IPS-18c (cell line): ENCODE data around the gene SUN1.

Source experiments
- H3K4me3 ChIP-seq: 2 replicates; pipeline ENCODE4 v1.7.0; 2013; ENCODE audit warnings: low read depth, mild to moderate bottlenecking, low read length, moderate library complexity; ENCODE audit not compliant: insufficient read depth
- H3K9me3 ChIP-seq: one replicate; pipeline ENCODE4 v1.6.1; 2013; ENCODE audit warnings: mild to moderate bottlenecking, low read length, moderate library complexity; ENCODE audit not compliant: control insufficient read depth, insufficient read depth

Gene SUN1

DNA sequence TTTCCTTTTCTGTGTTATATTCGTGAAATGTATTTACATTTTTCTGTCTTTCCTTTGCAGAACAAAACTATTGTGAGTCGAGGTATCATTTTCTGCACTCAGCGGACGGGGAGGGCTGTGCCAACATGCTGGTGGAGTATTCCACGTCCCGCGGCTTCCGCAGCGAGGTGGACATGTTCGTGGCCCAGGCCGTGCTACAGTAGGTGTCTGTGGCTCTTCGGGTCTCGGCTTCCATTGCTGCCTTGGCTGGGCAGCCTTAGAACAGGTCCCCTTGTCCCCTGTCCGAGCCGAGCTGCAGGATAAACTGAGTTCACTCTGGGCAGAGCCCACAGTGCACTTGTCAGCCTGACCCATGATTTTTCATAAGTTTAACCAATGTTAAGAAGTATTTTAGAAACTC lies 58.6 kb downstream of the SUN1 start:
- H3K9me3 ChIP-seq = peaks cover 2% of the 10 kb centered on the region
- H3K4me3 ChIP-seq = no peak overlapping the region

DNA sequence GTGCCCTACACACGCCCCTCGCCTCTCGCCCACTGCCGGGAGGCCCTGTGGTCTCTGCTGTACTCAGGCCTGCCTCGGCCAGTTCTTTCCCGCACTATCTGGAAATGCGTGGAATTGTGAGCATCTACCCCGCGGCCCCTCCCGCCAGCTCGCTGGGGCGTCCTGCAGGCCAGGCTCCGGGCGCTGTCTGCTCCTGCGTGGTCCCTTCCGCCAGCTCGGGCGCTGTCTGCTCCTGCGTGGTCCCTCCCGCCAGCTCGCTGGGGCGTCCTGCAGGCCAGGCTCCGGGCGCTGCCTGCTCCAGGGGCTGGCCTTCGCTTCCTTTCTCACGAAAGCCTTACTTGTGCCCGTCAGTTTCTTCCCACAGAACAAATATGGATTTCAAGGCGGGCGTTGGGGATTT lies 59.0 kb downstream of the SUN1 start:
- Histone ChIP-seq H3K4me3 (no peak overlapping the region), H3K9me3 (peaks cover 2% of the 10 kb centered on the region)

DNA sequence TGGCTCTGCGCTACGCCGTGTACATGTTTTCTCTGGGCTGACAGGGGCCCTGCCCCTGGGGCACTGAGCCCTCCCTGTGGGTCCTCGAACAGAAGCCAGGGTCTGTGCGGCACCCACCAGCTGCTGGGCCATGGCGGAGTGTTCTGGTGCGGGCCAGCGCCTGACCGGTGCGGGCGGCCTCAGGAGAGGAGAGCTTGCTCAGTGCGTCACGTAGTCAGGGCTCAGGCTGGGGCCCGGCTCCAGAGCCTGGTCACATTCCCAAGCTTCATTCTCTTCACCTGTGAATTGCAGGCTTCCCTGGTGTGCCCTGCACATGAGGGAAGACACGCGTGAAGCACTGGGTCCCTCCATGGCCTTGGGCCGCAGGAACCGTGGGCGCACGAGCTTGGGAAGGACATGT lies 59.5 kb downstream of the SUN1 start:
- no peak overlapping the region for H3K4me3 ChIP-seq
- H3K9me3 ChIP-seq = peaks cover 2% of the 10 kb centered on the region

- no peak overlapping the region for H3K4me3 ChIP-seq
Observed at GRCh38 chr7:892648-893593, 60.6 kb downstream of the SUN1 start.

DNA sequence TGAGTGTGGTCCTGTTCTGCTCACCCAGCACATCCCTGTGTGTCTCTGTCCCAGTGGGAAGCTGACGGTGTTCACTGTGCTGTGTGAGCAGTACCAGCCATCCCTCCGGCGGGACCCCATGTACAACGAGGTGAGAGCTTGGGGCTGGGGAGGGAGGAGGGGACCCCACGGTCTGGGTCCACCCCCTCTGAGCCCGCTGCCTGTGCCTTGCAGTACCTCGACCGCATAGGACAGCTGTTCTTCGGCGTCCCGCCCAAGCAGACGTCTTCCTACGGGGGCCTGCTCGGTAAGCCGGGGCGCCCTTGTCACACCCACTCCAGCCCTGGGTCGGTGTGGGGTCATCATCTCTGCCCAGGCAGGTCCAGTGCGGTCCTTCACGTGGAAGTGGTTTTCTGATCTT lies 61.4 kb downstream of the SUN1 start:
- Histone ChIP-seq H3K4me3 (no peak overlapping the region), H3K9me3 (peaks cover 2% of the 10 kb centered on the region)

More at GRCh38 chr7:892648-893593, 60.6 kb downstream of the SUN1 start:
- peaks cover 2% of the 10 kb centered on the region for H3K9me3 ChIP-seq

DNA sequence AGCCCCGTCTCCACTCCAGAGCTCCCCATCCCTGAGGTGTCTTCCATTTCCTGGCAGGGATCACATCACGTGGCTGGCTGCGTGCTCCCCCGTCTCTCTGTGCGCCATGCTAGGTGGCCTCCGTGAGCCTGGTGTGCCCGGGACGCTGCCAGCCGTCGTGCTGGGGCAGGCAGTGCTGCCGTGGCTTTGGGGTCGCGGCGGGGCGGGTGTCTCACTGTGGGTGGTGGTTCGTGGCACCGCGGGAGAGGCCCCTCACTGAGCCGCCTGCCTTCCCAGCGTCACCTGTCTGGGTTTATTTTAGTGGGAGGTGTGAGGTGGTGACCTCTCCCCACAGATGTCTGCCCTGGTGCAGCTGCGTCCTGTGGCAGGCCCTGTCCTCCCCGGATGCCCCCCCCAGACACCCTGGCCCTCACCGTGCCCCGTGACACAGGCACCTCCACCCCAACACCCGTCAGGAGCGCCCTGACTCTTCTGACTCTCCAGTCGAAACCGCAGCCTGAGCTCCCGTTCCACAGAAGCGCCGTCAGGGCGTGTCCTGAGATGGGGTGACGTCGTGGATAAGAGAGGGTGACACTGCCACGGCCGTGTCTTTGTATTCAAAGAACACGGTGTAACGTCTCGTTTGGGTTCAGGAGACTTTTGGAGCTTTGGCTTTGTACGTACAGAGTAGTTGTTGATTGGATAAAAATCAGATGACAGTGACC lies 62.0 kb downstream of the SUN1 start:
- peaks cover 2% of the 10 kb centered on the region for H3K9me3 ChIP-seq
- H3K4me3 ChIP-seq = no peak overlapping the region

GRCh38 chr7:894927-895450 lies 62.7 kb downstream of the SUN1 start:
- Histone ChIP-seq H3K4me3 (no peak overlapping the region), H3K9me3 (peaks cover 2% of the 10 kb centered on the region)

DNA sequence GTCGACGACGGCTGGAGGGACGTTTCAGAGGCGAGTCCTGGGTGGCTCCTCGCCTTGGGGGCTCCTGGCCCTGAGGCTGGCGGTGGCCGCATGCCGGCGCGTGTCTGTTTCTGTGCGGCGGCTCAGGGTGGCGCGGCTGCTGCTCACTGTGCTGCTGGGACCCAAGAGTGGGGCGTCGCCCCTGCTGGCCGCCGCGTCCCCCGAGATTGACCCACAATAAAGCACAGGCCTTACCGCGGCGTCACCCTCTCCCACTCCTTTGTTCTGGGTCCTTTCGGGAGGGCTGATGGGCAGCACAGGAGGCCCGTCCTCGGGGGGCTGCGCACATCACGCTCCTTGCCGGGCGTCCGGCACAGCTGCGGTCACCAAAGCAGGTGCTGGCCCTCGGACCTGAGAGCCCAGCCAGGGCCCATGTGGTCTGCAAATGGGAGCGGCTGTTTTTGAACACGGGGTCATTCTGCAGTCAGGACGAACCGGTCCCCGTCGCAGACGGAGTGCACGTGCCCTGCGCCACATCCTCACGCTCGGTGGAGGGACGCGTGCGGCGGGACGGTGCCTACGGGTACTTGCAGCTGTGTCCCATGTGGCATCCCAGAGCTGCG lies 63.3 kb downstream of the SUN1 start:
- peaks cover 2% of the 10 kb centered on the region for H3K9me3 ChIP-seq
- H3K4me3 ChIP-seq = no peak overlapping the region

DNA sequence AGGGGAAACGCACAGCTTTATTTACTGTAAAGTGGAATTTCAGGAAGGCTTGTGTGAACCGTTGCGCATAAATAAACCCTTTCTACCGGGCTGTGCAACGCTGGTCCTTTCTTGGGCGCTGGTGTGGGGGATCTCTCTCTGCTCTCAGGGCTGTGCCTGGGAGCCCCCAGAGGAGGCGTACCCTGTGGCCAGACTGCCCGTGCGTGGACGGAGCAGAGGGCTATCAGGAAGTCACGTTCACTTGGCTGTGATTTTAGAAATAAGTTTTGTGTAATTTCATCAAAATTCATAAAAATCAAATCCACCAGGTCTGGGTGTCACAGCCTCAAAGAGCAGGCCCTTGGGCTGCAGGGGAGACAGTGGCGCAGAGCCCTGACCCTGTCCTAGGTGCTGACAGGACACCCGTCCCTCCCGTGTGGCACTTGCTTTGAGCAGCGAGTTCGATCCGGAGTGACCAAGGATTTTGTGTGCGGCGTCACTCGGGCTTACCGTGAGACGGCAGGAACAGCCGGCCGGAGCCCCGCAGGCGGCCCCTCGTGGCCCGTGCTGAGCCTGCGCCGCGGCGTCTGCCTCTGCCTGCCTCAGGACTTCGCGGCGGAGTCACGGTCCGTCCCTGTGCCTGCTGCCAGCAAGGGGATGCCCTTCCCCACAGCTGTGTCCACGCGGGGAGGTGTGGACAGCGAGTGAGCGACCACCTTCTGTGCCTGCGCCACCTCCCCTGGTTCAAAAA lies 64.2 kb downstream of the SUN1 start:
- no peak overlapping the region for H3K4me3 ChIP-seq
- no peaks in the 10 kb centered on the region for H3K9me3 ChIP-seq

GRCh38 chr7:897086-897485 lies 64.8 kb downstream of the SUN1 start:
- Histone ChIP-seq H3K4me3 (no peak overlapping the region), H3K9me3 (no peaks in the 10 kb centered on the region)

- H3K4me3 ChIP-seq = no peak overlapping the region
Observed at GRCh38 chr7:897771-898376, 65.6 kb downstream of the SUN1 start.

GRCh38 chr7:898460-898854 lies 66.2 kb downstream of the SUN1 start:
- Histone ChIP-seq H3K9me3 (no peaks in the 10 kb centered on the region), H3K4me3 (no peak overlapping the region)

More at GRCh38 chr7:897771-898376, 65.6 kb downstream of the SUN1 start:
- no peaks in the 10 kb centered on the region for H3K9me3 ChIP-seq

DNA sequence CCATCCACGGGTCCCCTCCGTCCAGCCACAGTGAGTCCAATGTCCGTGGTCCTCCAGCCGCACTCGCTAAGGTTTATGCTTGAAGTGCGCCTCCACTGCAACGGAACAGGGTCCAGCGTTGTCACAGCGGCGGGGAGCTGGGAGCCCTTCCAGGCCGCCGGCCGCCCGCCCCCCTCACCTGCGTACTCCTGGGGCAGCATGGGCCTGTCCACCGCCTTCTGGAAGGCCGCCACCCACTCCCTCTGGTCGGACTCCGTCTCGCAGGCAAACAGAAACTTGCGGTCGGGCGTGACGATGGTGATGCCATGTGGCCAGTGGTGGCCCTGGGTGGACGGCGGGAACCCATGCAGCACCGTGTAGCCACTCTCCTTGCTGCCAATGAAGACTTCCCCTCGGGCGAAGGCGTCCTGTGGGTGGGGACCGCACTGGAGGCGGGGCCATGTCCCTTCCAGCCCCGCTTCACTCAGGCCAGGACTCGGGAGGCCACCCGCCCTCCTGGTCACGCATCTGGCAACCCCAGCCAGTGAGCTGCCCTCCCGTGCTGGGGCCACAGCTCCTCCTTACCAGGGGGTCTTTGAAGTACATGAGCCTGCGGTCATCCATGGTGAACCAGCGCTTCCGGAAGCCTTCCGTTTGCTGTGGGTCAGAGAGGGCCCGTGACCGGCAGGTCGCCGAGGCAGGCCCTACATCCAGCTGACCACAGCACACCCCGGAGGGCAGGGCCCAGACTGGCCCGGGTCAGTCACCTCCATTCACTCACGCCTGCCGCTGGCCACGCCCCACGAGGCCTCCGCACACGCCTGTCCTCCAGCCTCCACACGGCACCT lies 66.8 kb downstream of the SUN1 start:
- no peak overlapping the region for H3K4me3 ChIP-seq
- no peaks in the 10 kb centered on the region for H3K9me3 ChIP-seq

GRCh38 chr7:899806-900205 lies 67.5 kb downstream of the SUN1 start:
- H3K9me3 ChIP-seq = no peaks in the 10 kb centered on the region
- H3K4me3 ChIP-seq = no peak overlapping the region

DNA sequence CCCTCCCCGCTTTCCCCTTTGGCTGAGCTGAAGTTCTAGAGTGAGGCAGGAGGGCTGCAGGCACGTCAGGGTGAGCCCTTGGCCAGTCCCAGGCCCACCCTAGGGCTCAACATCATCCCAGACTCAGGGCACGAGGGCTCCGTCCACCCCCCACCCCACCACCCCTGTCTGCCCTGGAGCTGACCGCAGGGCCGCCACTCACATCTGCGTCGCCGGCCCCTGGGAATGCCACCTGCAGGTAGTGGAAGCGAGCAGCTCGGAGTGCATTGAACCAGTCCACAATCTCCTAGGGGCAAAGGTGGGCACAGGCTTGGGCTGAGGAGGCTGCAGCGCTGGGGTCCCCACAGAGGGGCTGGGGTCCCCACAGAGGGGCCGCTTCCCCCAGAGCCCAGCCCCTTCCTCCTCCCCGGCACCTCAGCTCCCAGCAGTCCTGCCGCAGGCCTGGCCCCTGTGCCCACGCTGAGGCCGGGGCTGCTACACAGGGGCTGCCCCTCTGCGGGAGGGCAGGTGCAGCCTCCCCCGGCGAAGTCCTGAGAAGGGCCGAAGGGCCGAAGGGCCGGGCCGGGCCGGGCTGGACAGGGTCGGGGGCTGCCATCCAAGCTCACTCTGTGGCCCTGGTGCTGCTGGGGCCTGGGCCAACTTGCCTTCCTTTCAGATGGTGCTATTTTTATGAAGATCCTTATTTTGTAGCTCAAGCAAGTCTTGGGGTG lies 68.2 kb downstream of the SUN1 start:
- no peaks in the 10 kb centered on the region for H3K9me3 ChIP-seq
- no peak overlapping the region for H3K4me3 ChIP-seq

DNA sequence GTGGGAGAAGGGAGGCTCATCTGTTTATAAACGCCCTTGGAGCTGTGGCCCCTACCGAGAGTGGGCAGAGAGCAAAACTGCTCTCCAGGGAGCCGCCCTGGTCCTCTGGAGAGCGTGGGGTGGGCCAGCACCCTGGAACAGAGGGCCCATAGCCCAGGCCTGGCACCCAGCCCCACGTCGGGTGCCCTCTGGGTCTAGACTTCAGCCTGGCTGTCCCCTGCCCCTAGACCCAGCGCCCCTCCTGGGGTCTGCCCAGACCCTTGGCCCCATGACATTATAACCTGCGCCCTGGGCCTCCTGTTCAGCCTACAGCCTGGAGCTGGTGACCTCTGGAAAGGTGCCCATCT lies 68.7 kb downstream of the SUN1 start:
- Histone ChIP-seq H3K9me3 (no peaks in the 10 kb centered on the region), H3K4me3 (no peak overlapping the region)
